ENCODE data around the gene TBC1D22A. TPM values are rescaled to one million over a fixed set of nuclear protein-coding genes. Genes with fewer than 3 reads are reported as not detected.

The TBC1D22A gene
- total and polyA plus RNA-seq, 4 donors = 4.1 to 12.4 (median 8.4) TPM

DNA sequence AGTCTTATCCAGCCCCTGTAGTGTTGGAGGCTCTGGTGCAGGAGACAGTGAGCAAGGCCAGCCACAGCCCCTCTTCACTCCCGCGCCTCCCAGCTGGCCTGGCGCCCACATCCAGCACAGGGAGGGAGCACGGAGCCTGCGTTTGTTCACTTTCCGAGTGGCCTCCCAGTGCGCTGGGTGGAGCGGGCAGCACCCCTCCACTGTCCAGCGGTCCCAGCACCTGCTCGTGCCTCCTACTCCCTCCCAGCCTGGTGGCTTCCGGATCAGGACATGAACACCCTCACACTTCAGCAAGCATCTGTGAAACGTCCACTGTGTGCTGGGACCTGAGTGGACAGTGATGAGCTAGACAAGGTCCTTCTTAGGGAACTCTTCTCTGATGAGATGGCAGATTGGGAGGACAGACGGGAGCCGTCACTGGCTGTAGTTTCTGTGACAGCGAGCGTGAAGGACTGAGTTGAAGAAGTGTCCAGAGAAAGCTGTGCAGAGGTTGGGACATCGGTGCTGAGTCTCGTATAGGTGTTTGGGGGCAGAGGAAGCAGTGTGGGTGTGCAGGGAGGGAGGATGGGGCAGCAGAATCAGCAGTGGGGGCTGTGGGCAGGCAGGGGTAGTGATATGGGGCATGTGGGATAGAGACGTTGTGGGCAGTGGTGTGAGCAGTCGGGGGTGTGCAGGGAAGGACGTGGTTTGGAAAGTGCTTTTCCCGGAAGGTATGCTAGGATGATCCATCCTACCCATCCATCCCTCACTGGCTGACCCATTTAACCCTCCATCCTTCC lies 256.8 kb downstream of the TBC1D22A start:
- TF ChIP-seq TAF1 (conservative IDR thresholded peaks at IDR 0.05) = no peak
- TF ChIP-seq YY1 (IDR thresholded peaks at IDR 0.05) = no peak
- TF ChIP-seq, protein P1, sequence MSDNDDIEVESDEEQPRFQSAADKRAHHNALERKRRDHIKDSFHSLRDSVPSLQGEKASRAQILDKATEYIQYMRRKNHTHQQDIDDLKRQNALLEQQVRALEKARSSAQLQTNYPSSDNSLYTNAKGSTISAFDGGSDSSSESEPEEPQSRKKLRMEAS (IDR thresholded peaks at IDR 0.05) = no peak
- no peak for TF ChIP-seq REST (IDR thresholded peaks at IDR 0.05)
- TF ChIP-seq HNF4G (IDR thresholded peaks at IDR 0.05) = no peak
- TF ChIP-seq JUND (IDR thresholded peaks at IDR 0.05) = no peak
- TF ChIP-seq, protein P2, sequence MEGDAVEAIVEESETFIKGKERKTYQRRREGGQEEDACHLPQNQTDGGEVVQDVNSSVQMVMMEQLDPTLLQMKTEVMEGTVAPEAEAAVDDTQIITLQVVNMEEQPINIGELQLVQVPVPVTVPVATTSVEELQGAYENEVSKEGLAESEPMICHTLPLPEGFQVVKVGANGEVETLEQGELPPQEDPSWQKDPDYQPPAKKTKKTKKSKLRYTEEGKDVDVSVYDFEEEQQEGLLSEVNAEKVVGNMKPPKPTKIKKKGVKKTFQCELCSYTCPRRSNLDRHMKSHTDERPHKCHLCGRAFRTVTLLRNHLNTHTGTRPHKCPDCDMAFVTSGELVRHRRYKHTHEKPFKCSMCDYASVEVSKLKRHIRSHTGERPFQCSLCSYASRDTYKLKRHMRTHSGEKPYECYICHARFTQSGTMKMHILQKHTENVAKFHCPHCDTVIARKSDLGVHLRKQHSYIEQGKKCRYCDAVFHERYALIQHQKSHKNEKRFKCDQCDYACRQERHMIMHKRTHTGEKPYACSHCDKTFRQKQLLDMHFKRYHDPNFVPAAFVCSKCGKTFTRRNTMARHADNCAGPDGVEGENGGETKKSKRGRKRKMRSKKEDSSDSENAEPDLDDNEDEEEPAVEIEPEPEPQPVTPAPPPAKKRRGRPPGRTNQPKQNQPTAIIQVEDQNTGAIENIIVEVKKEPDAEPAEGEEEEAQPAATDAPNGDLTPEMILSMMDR (IDR thresholded peaks at IDR 0.05; ENCODE audit: low read depth, low read length, missing input control) = no peak
- no peak for TF ChIP-seq FOXA1 (IDR thresholded peaks at IDR 0.05)
- TF ChIP-seq SP1 (IDR thresholded peaks at IDR 0.05) = no peak
- TF ChIP-seq GABPA (IDR thresholded peaks at IDR 0.05 in 1 of 2, conservative IDR thresholded peaks at IDR 0.05 in 1 of 2) = no peak
- no peak overlapping the region for H3K4me3 ChIP-seq (ENCODE audit: low read depth in 1 of 3, low read length in 3 of 3)
- H3K9me3 ChIP-seq (ENCODE audit: control insufficient read depth in 4 of 4, low read length in 3 of 4) = no peaks in the 10 kb centered on the region
- no peak overlapping the region for H3K9ac ChIP-seq (ENCODE audit: low read depth in 1 of 2, low read length in 2 of 2)
- no peaks in the 10 kb centered on the region for H3K4me1 ChIP-seq (ENCODE audit: control insufficient read depth in 4 of 4, insufficient read depth in 4 of 4, low read length in 3 of 4)
- no peaks in the 10 kb centered on the region for H3K27me3 ChIP-seq (ENCODE audit: control insufficient read depth in 4 of 4, insufficient read depth in 4 of 4, low read length in 3 of 4)
- H3K27ac ChIP-seq (ENCODE audit: low read depth in 1 of 2, low read length in 2 of 2) = no peak overlapping the region
- WGBS = 98% methylated on average over 22 of the region's 22 CpGs
- peaks cover 0 to 3% (median 1%) of the 10 kb centered on the region in 4 donors for H3K36me3 ChIP-seq (ENCODE audit: control insufficient read depth in 4 of 4, insufficient read depth in 3 of 4, low read depth in 1 of 4, low read length in 3 of 4)
- no peak for DNase-seq (ENCODE audit: low spot score)

- no peak overlapping the region for H3K9ac ChIP-seq (ENCODE audit: low read depth in 1 of 2, low read length in 2 of 2)
Observed at GRCh38 chr22:47020166-47020565, 257.7 kb downstream of the TBC1D22A start.

More at GRCh38 chr22:47020166-47020565, 257.7 kb downstream of the TBC1D22A start:
- no peak for DNase-seq (ENCODE audit: low spot score)
- Histone ChIP-seq H3K4me1 (ENCODE audit: control insufficient read depth in 4 of 4, insufficient read depth in 4 of 4, low read length in 3 of 4) (no peaks in the 10 kb centered on the region), H3K4me3 (ENCODE audit: low read depth in 1 of 3, low read length in 3 of 3) (no peak overlapping the region), H3K9me3 (ENCODE audit: control insufficient read depth in 4 of 4, low read length in 3 of 4) (no peaks in the 10 kb centered on the region), H3K27me3 (ENCODE audit: control insufficient read depth in 4 of 4, insufficient read depth in 4 of 4, low read length in 3 of 4) (no peaks in the 10 kb centered on the region), H3K36me3 (ENCODE audit: control insufficient read depth in 4 of 4, insufficient read depth in 3 of 4, low read depth in 1 of 4, low read length in 3 of 4) (peaks cover 0 to 3% (median 1%) of the 10 kb centered on the region in 4 donors), H3K27ac (ENCODE audit: low read depth in 1 of 2, low read length in 2 of 2) (no peak overlapping the region)
- TF ChIP-seq ATF3 (IDR thresholded peaks at IDR 0.05) = no peak
- TF ChIP-seq REST (IDR thresholded peaks at IDR 0.05) = no peak
- no peak for TF ChIP-seq RXRA (IDR thresholded peaks at IDR 0.05)
- WGBS = 96% methylated on average over 7 of the region's 7 CpGs
